ENCODE results near the gene CFAP46.

CFAP46 gene

DNA sequence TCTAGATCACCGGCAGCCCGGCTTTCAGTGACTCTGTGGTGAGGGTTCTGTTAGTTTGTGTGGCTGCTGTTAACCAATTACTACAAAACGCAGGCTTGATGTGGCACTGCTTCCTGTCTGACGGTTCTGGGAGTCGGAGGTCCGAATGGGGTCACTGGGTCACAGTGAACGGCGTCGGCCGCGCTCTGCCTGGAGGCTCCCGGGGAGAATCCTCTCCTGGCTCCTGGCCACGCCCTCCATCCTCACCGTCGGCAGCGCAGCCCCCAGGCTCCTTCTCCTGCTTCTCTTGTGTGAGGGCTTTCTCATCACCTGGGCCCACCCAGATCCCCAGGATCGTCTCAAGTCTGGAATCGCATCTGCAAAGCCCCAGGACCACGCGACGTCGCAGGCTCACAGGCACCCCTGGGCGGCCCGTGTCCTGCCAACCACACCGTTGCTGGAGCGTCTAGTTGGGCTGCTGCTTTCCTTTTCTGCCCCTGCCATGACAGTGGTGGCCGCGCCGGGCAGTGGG is 124.6 kb downstream of the CFAP46 start:
- no peak for DNase-seq

DNA sequence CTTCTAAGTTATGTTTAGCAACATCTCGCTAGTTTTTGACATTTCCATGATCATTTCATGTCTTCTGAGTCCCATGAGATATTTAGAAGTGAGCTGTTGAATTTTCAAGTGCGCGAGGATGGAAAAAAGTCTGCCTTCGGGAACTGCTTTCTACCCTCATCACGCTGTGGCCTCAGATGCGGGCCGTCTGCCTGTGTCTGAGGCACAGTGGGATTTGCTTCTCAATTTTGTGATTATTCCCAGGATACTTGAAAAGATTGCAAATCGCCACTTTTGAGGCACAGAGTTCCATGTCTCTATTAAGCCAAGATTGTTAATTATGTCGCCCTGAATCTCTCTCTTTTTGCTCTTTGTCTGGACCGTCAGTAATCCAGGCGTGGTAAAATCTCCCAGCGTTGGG is 125.7 kb downstream of the CFAP46 start:
- DNase-seq: no peak

DNA sequence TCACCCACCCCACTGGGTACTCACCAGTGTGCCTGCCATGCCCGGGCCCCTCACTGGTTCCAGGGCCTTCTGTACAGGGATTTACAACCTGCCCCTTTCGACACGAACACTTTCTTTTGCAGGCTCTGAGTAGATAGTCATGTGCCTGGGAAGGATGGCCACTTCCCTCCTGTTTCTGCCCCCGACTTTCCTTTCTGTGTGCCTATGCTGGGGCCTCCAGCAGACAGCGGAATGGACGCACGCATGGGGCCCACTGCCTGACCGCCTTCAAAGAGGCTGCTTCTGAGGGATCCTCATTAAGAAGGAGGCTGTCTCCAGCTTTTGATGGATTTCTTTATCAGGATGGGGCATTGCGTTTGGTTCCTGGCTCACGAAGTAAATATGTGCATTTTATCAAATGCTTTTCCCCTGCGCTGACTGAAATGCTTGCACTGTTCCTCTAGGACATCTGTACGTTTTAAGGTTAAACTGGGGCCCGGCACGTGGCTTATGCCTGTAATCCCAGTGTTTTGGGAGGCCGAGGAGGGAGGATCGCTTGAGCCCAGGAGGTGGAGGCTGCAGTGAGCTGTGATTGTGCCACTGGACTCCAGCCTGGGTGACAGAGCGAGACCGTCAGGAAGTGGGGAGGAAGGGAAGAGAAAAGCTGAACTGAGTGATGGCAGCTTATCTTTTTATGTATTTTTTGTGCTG is 127.1 kb downstream of the CFAP46 start:
- DNase-seq: no peak

DNA sequence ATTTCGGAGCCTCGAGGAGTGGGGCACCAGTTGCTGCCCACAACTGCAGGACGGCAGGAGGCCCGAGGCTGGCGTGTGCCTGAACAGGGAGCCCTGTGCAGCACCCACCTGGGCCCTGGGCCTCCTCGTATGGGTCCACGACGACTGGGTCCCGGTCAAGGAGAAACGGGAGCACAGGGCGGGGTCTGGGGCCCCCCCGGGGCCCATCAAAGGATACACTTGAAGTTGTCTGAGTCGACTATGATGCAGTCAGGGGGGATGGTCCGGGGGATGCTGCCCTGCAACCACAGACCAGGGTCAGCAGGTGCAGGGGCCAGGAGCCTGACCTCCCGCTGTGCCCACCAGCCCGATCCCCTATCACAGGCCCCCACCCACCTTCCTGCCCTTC is 127.9 kb downstream of the CFAP46 start:
- DNase-seq: no peak

DNA sequence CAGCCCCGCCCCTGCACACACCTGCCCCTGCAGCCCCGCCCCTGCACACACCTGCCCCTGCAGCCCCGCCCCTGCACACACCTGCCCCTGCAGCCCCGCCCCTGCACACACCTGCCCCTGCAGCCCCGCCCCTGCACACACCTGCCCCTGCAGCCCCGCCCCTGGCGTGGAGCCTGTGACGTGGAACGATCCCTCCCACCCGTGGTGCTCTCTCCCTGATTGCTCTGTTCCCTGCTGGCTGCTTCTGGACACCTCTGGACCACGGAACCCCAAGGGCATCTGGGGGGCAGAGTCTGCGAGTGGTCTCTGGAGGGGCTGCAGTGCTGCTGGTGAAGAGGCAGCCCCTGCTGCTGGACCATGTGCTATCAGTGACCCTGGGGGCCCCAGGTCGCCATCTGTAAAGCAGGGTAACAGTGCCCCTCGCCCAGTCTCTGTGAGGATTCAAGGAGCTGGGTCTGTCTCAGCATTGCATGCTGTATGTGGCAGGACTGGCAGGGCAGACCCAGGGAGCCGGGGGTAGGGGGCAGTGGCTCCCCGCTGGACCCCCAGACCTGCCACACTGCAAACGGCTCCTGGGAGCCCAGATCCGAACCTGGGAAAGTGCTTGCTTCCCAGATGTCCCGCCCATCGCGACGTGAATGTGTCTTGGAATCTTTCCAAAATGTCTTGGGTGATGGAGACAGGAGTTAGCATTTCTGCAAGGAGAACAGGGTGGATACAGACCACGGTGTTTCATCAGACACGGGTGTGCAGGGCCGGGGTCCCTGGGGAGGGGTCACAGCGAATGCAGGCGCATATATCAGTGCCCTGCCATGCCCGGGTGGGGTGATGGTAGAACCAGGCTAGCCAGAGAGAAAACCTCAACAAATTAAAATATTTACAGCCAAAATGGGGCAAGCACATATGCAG is 128.6 kb downstream of the CFAP46 start:
- DNase-seq: no peak

DNA sequence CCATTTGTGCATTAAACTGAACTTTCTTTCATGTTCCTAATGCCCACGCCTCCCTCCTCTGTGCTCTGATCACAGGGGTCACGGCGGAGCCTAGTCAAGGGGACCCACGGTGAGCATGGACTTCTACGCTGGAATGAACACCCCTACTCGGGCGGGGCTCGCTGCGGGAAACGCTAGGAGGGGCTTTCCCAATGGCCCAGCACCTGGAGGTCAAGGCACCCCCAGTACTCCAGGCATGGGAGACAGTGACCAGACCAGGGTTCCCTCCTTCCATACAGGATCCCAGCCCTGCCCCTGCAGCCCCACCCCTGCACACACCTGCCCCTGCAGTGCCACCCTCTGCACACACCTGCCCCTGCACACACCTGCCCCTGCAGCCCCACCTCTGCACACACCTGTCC is 129.4 kb downstream of the CFAP46 start:
- no peak for DNase-seq

DNA sequence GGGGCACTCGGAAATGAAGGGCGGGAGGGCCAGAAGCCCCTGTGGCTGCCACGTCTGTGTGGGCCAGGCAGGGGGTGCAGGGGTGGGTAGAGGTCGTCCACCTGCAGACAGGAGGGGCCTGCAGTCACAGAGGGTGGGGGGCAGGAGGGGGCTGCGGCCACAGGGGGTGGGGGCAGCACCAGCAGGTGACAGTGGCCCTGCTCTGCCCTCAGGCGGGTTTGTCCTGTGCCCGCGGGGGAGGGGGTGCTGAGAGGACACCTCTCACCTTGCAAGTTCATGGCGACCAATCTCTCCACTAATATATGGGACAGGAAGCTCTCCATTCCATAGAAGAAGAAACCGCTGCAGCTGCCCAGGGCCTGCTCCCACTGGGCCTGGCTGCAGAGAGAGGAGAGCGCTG is 129.8 kb downstream of the CFAP46 start:
- DNase-seq: no peak

DNA sequence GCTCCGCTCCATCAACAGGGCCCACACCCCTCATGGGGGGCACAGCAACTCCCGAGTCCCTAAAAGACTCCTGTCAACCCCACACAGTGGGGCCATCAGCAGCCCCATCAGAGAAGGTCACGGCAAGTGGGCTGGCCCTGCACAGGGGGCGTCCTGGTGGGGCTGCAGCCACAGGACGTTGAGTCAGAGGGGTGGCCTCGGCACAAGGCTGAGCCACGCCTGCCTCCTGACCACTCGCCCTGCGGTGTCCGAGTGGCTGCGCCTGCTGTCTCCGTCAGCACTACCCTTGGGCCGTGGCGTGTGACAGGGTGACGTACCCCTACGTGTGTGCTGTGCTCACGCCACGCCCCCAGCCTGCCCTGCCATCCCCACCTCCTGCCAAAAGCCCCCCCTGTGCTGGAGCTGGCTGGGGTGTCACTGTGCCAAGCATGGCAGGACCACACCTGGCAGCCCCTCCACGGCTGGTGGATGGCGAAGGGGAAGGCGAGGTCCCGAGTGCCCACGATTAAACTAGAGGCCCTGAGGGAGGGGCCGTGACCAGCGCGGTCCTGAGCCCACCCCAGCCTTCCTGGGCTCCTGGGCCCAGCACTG is 130.4 kb downstream of the CFAP46 start:
- DNase-seq: no peak

DNA sequence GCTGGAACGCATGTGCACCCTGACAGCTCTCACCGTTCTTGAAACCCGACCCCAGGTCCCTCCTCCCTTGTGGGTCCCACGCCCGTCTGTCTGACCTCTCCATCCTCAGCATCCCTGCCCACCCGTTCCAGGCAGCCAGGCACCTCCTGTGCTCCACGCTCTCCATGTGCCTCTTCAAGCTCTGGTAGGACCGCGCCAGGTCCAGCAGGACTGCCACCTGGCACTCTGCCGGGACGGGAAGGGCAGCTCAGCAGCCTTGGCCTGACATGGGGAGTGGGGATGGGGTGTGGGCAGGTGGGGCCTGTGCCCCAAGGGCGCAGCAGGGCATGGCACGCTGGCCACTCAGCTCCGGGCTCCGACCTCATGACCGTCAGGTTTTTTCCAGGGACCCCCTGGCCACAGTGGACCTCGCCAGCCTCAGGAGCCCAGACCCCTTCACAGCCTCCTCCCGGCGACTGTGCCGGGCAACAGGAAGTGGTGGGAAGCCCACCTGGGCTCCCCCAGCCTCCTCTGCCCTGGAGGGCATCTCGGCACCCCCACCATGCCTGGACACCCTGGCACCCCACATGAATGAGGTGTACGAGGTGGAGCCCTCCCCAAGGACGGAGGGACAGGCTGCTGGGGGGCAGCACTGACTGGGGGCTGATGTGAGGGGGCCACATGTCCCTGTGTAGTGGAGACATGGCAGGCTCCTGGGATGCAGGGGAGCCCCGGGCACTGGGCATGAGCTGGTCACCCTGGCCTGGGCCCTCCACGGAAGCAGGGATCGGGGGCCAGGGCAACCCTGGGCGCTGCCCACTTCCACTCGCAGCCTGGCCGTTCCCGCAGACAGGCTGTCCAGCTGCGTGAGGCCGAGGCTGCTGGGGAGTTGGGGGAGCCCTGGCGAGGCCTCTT is 131.3 kb downstream of the CFAP46 start:
- DNase-seq: no peak

DNA sequence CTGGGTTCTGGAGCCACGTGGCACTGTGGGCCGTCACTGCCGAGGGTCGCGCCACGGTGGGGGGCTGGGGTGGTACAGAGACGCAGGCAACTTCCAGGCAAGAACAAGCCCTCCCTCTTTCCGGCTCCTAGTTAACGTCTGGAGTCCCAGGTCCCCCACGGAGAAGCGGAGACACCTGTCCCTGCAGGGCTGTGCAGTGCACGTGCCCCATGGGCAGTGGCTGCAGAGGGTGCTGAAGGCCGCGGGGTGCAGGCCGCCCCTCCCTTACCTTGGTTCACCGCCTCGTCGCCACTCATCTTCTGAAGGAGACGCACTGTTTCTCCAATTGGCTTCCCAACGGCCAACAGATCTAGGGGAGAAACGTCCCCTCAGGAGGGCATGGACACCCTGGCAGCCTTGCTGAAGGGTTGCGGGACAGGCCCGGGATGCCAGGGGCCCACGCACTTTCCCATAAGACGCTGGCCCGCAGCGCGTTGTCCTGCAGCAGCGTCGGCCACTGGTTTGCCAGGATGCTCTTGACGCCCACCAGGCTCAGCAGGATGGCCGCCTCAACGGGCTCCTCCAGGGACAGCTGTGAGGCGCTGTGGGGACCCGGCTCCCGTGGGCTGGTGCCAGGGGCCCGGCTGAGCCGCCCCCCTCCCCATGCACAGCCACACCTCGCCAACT is 132.1 kb downstream of the CFAP46 start:
- no peak for DNase-seq

DNA sequence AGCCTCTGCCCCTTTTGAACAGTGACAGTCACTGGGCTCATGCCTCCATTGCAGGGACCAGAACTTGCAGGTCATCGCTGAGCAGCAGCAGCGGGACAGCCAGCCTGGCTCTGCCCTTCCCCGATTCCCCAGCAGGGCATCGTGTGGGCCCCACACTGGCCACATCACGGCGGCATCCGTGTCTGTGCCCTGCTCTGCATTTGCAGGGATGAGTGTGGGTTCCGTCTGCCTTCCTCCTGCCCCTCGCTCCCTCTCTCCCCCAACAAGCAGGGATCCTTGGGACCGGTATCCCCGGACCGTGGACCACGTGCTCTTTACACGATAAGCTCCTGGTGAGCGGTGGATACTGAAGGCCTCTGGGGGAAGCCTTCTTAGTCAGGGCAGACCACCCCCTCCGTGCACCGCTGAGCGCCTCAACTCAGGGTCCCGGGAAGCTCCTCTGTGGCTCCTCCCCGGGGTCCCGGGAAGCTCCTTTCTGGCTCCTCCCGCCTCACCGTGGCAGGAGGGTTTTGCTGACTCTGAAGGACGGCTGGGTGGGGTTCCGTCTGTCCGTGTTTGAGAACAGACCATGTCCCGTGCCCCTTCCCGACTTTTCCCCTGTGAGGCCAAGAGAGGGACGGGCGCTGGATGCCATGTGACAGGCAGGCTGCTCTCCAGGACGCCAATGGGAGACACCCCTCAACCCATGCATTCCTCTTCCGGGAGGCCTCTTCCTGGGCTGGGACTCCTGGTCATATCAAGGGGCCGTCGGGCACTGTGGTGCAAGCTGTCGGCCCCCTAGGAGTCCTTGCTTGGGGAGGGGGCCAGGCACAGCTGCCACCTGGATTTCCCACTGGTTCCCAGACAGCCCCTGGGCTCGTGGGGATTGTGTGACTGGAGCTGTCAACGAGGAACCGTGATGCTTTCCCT is 132.9 kb downstream of the CFAP46 start:
- DNase-seq: no peak

DNA sequence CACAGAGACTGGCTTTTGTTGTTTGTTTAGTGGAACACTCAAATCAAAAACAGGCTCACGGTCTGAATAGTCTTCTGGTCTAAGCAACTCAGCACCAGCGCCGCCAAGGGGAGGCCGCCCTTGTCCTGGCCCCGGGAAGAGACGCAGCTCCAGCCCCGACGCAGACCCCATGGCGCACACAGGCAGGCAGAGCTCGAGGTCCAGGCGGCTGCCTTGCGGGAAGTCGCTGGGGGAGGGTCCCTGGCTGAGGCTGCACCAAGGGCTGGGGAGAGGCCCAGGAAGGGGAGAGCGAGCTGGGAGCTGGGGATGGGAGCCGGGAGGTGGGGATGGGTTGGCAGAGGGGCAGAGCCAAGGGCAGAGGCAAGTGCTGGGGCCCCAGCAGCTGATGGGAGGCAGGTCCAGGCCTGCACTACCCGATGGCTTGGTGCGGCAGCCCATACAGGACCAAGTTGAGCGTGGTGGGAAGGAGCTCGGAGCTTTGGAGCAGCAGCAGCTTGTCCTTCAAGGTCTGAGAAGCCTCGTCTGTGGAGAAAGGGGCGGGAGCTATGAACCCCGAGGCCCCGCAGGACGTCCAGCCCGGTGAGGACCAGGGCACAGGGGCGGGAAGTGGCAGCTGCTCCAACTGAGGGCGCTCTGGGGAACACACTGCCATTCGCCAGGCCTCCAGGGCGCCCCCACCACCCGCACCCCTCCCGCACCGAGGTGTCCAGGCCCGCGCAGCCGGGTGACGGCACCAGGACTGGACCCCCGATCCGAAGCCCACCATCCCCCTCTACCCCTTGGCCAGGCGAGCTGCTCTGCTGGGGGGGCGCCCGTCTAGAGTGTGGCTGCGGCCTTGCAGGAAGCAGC is 133.8 kb downstream of the CFAP46 start:
- DNase-seq: no peak

DNA sequence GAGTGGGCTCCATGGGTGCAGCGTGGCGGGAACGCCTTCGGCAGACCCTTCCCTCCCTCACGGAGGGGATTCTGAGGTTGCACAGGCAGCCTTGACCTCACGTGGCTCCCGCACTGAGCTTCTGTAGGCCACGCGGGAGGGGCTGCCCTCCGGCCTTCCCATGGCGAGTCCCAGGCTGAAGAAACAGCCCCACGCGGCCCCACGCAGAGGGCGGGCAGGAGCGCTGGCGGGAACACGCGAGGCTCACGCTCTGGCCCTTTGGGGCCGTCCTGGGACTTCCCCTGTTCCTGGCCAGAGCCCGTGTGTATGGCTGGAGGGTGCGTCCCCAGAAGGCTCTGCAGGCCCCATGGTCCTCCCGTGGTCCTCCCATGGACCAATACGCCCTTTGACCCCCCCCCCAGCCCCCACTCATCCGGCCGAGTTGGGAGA is 134.7 kb downstream of the CFAP46 start:
- DNase-seq: no peak

DNA sequence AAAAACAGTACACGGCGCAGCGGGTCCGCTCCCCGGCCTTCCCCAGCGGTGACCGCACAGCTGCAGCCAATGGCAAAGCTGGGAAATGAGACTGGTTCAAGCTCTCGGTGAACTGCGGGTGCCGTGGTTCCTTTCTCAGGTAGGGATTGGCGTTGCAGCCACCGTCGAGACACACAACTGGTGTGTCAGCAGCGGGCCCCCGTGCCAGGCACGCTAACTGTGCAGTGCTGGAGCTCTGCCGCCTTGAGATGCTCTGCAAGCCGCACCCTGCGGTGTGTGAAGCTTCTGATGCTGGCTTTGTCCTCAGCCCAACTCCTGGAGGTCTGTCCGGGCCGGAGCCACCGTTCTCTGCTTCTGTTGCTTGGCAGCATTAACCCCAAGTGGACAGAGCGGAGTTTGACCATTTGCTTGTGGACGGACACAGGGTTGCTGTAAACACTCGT is 135.8 kb downstream of the CFAP46 start:
- DNase-seq: no peak

DNA sequence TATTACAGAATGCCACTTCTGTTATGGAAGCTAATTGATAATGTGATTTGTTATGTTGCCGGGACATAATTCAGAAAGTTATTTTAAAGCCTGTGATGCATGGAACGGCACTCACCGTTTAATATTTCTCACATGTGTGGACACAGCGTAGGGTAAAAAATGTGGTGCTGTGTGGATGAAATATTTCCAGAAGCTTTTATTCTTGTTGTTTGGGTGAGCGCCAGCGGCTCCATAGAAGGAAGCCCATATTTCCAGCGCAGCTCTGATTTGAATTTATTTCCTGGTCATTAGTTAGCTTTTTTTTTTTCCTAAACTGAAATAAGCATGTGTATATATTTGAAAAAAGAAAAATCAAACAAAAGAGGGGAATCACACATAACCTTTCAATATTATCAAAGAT is 136.3 kb downstream of the CFAP46 start:
- DNase-seq: no peak

DNA sequence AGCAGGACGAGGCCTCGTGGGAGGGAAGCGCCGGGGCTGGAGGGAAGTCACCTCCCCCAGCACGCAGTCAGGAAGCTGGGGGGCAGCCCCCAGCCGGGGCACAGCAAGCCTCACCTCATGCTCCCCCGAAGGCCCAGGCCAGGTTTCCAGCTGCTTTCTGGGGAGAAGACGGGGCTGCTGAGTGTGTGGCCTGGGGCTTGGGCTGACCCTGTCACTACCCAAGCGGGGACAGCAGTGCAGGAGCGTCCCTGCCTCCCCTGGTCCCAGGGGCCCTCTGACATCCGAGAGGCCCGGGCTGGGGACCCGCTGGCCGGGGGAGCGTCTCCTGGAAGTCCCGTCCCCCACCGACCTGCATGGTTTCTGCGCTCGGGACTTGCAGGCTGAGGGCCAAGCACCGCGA is 136.8 kb downstream of the CFAP46 start:
- no peak for DNase-seq

DNA sequence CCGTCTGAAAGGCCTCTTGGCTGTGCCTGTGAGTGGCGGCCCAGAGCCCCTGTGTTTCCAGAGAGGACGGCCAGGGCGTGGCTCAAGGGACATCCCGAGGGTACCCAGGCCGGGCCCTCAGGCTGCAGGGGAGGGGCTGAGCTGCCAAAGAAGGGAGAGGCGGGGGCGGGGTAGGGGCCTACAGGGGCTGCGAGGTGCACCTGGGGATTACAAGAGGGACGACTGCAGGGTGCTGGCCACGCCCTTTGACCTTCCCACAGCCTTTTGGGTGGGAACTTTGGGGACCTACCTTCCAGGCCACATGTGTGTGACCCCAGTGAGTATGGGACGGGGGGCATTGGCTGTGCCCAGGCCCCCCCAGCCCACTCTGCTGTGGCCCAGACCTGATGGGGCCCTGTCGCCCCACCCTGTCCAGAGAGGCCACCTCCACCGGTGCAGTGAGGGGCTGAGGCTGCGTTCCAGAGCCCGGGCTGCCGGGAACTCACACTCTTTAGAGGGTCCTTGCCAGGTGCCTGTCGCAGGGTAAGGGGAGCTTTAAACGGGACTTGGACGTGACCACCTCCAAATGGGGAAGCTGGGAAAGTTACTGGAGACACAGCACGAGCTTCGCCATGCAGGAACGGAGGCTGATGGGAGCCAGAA is 137.5 kb downstream of the CFAP46 start:
- DNase-seq: no peak

DNA sequence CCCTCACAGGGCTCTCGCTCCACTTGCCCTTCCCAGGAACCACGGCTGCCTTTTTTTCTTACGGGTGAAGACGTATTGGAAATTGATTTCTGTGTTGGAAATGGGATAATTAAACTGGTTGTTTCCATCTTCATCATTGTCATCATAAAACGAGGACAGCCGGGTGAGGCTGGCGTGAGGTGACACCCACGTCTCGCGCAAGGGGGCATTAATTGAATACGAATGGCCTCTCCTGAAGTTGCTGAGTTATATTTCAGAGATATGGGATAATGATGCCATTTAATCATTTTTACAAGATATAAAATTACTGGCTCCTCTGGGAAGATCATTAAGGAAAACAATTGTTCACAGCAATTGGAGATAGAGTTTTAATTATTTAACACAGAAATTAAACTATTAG is 138.1 kb downstream of the CFAP46 start:
- DNase-seq: no peak

Measured in suppressor macrophage (primary cell).